ENCODE measurements around the gene TLK2. TPM values are rescaled to one million over a fixed set of nuclear protein-coding genes. Genes with fewer than 3 reads are reported as not detected.
"Not testable (repeated sequence)": the region's sequence is repeated elsewhere in the genome, so short reads cannot be mapped to it uniquely, and the experiment has no call there.

TLK2 gene
- total and polyA plus RNA-seq, 4 donors, result 10.7 to 55.2 (median 31.0) TPM

GRCh38 chr17:62498796-62499195 lies 20.2 kb downstream of the TLK2 start:
- H3K9me3 ChIP-seq (ENCODE audit: control insufficient read depth, low read length); H3K4me1 ChIP-seq (ENCODE audit: control insufficient read depth in 1 of 2, insufficient read depth in 2 of 2, low read length in 2 of 2); H3K36me3 ChIP-seq (ENCODE audit: control insufficient read depth in 1 of 2, insufficient read depth in 2 of 2, low read length in 1 of 2); DNase-seq; ATAC-seq (ENCODE audit: low FRiP score); H3K4me3 ChIP-seq (ENCODE audit: low read length in 2 of 2); intact Hi-C loops (cut with DNase I); H3K27ac ChIP-seq (ENCODE audit: low read depth in 1 of 2, low read length in 2 of 2); H3K27me3 ChIP-seq (ENCODE audit: control insufficient read depth in 1 of 2, insufficient read depth in 2 of 2, low read length in 1 of 2): not testable (repeated sequence)
- WGBS, 2 donors, result 86 to 92% methylated on average over 8 of the region's 8 CpGs

- H3K4me1 ChIP-seq (ENCODE audit: control insufficient read depth in 1 of 2, insufficient read depth in 2 of 2, low read length in 2 of 2); ATAC-seq (ENCODE audit: low FRiP score); H3K9me3 ChIP-seq (ENCODE audit: control insufficient read depth, low read length); H3K27me3 ChIP-seq (ENCODE audit: control insufficient read depth in 1 of 2, insufficient read depth in 2 of 2, low read length in 1 of 2); H3K27ac ChIP-seq (ENCODE audit: low read depth in 1 of 2, low read length in 2 of 2); intact Hi-C loops (cut with DNase I); DNase-seq; H3K36me3 ChIP-seq (ENCODE audit: control insufficient read depth in 1 of 2, insufficient read depth in 2 of 2, low read length in 1 of 2); H3K4me3 ChIP-seq (ENCODE audit: low read length in 2 of 2): not testable (repeated sequence)
- 44 to 49% methylated on average over 1 of the region's 1 CpG for WGBS, 2 donors
These were observed 21.8 kb downstream of the TLK2 start for GRCh38 chr17:62500463-62500862.

- H3K9me3 ChIP-seq (ENCODE audit: control insufficient read depth, low read length); ATAC-seq (ENCODE audit: low FRiP score); DNase-seq; H3K27me3 ChIP-seq (ENCODE audit: control insufficient read depth in 1 of 2, insufficient read depth in 2 of 2, low read length in 1 of 2); H3K4me1 ChIP-seq (ENCODE audit: control insufficient read depth in 1 of 2, insufficient read depth in 2 of 2, low read length in 2 of 2); H3K36me3 ChIP-seq (ENCODE audit: control insufficient read depth in 1 of 2, insufficient read depth in 2 of 2, low read length in 1 of 2); intact Hi-C loops (cut with DNase I); H3K27ac ChIP-seq (ENCODE audit: low read depth in 1 of 2, low read length in 2 of 2); H3K4me3 ChIP-seq (ENCODE audit: low read length in 2 of 2): not testable (repeated sequence)
- WGBS, 2 donors, result 92 to 94% methylated on average over 8 of the region's 8 CpGs
These were observed 26.2 kb downstream of the TLK2 start for GRCh38 chr17:62504857-62505256.

- DNase-seq; H3K9me3 ChIP-seq (ENCODE audit: control insufficient read depth, low read length); H3K27me3 ChIP-seq (ENCODE audit: control insufficient read depth in 1 of 2, insufficient read depth in 2 of 2, low read length in 1 of 2); ATAC-seq (ENCODE audit: low FRiP score); intact Hi-C loops (cut with DNase I); H3K36me3 ChIP-seq (ENCODE audit: control insufficient read depth in 1 of 2, insufficient read depth in 2 of 2, low read length in 1 of 2); H3K27ac ChIP-seq (ENCODE audit: low read depth in 1 of 2, low read length in 2 of 2); H3K4me3 ChIP-seq (ENCODE audit: low read length in 2 of 2); H3K4me1 ChIP-seq (ENCODE audit: control insufficient read depth in 1 of 2, insufficient read depth in 2 of 2, low read length in 2 of 2): not testable (repeated sequence)
- 56 to 58% methylated on average over 6 of the region's 6 CpGs for WGBS, 2 donors
These were observed 28.7 kb downstream of the TLK2 start for GRCh38 chr17:62507191-62507836.

- not testable (repeated sequence) for H3K36me3 ChIP-seq (ENCODE audit: control insufficient read depth in 1 of 2, insufficient read depth in 2 of 2, low read length in 1 of 2)
These were observed 31.7 kb downstream of the TLK2 start for GRCh38 chr17:62510247-62510819.

GRCh38 chr17:62511014-62511413 lies 32.4 kb downstream of the TLK2 start:
- H3K27me3 ChIP-seq (ENCODE audit: control insufficient read depth in 1 of 2, insufficient read depth in 2 of 2, low read length in 1 of 2); DNase-seq; H3K9me3 ChIP-seq (ENCODE audit: control insufficient read depth, low read length); H3K36me3 ChIP-seq (ENCODE audit: control insufficient read depth in 1 of 2, insufficient read depth in 2 of 2, low read length in 1 of 2); intact Hi-C loops (cut with DNase I); H3K4me1 ChIP-seq (ENCODE audit: control insufficient read depth in 1 of 2, insufficient read depth in 2 of 2, low read length in 2 of 2); ATAC-seq (ENCODE audit: low FRiP score); H3K4me3 ChIP-seq (ENCODE audit: low read length in 2 of 2); H3K27ac ChIP-seq (ENCODE audit: low read depth in 1 of 2, low read length in 2 of 2): not testable (repeated sequence)
- WGBS, 2 donors, result 81 to 87% methylated on average over 3 of the region's 3 CpGs

More at GRCh38 chr17:62510247-62510819, 31.7 kb downstream of the TLK2 start:
- DNase-seq; H3K27ac ChIP-seq (ENCODE audit: low read depth in 1 of 2, low read length in 2 of 2); ATAC-seq (ENCODE audit: low FRiP score); H3K27me3 ChIP-seq (ENCODE audit: control insufficient read depth in 1 of 2, insufficient read depth in 2 of 2, low read length in 1 of 2); H3K4me3 ChIP-seq (ENCODE audit: low read length in 2 of 2); H3K4me1 ChIP-seq (ENCODE audit: control insufficient read depth in 1 of 2, insufficient read depth in 2 of 2, low read length in 2 of 2); intact Hi-C loops (cut with DNase I); H3K9me3 ChIP-seq (ENCODE audit: control insufficient read depth, low read length): not testable (repeated sequence)
- 87 to 99% methylated on average over 2 of the region's 3 CpGs for WGBS, 2 donors

GRCh38 chr17:62516376-62516775 lies 37.8 kb downstream of the TLK2 start:
- intact Hi-C loops (cut with DNase I); ATAC-seq (ENCODE audit: low FRiP score); H3K4me1 ChIP-seq (ENCODE audit: control insufficient read depth in 1 of 2, insufficient read depth in 2 of 2, low read length in 2 of 2); H3K27me3 ChIP-seq (ENCODE audit: control insufficient read depth in 1 of 2, insufficient read depth in 2 of 2, low read length in 1 of 2); H3K36me3 ChIP-seq (ENCODE audit: control insufficient read depth in 1 of 2, insufficient read depth in 2 of 2, low read length in 1 of 2); H3K9me3 ChIP-seq (ENCODE audit: control insufficient read depth, low read length); H3K4me3 ChIP-seq (ENCODE audit: low read length in 2 of 2); DNase-seq; H3K27ac ChIP-seq (ENCODE audit: low read depth in 1 of 2, low read length in 2 of 2): not testable (repeated sequence)
- 97 to 98% methylated on average over 11 of the region's 11 CpGs for WGBS, 2 donors

GRCh38 chr17:62521295-62521694 lies 42.7 kb downstream of the TLK2 start:
- ATAC-seq (ENCODE audit: low FRiP score); H3K4me1 ChIP-seq (ENCODE audit: control insufficient read depth in 1 of 2, insufficient read depth in 2 of 2, low read length in 2 of 2); H3K4me3 ChIP-seq (ENCODE audit: low read length in 2 of 2); H3K36me3 ChIP-seq (ENCODE audit: control insufficient read depth in 1 of 2, insufficient read depth in 2 of 2, low read length in 1 of 2); intact Hi-C loops (cut with DNase I); H3K27me3 ChIP-seq (ENCODE audit: control insufficient read depth in 1 of 2, insufficient read depth in 2 of 2, low read length in 1 of 2); H3K9me3 ChIP-seq (ENCODE audit: control insufficient read depth, low read length); H3K27ac ChIP-seq (ENCODE audit: low read depth in 1 of 2, low read length in 2 of 2); DNase-seq: not testable (repeated sequence)
- 78 to 80% methylated on average over 5 of the region's 5 CpGs for WGBS, 2 donors

- H3K4me1 ChIP-seq (ENCODE audit: control insufficient read depth in 1 of 2, insufficient read depth in 2 of 2, low read length in 2 of 2); H3K36me3 ChIP-seq (ENCODE audit: control insufficient read depth in 1 of 2, insufficient read depth in 2 of 2, low read length in 1 of 2); intact Hi-C loops (cut with DNase I); ATAC-seq (ENCODE audit: low FRiP score); DNase-seq; H3K9me3 ChIP-seq (ENCODE audit: control insufficient read depth, low read length); H3K27ac ChIP-seq (ENCODE audit: low read depth in 1 of 2, low read length in 2 of 2); H3K4me3 ChIP-seq (ENCODE audit: low read length in 2 of 2); H3K27me3 ChIP-seq (ENCODE audit: control insufficient read depth in 1 of 2, insufficient read depth in 2 of 2, low read length in 1 of 2): not testable (repeated sequence)
- 46 to 57% methylated on average over 5 to 6 of the region's 6 CpGs for WGBS, 2 donors
These were observed 45.5 kb downstream of the TLK2 start for GRCh38 chr17:62524077-62524476.

Measured in aorta (tissue), 5 donors.